AG04449 (cell line): ENCODE measurements around the gene PTGIR.

Experiments
- CTCF ChIA-PET: fragments of 350-600 bp; formaldehyde crosslinking; extraction: SDS; loops from one replicate; lab custom pipeline; 2021; ENCODE audit warnings: antibody characterized with exemption; lab: Yijun Ruan, JAX
- POLR2A ChIA-PET: fragments of 400-600, 350-600 bp; formaldehyde crosslinking; extraction: SDS; loops from one replicate; lab custom pipeline; 2020; ENCODE audit warnings: antibody characterized with exemption, inconsistent platforms; lab: Yijun Ruan, JAX
- DNase-seq: peaks from one replicate; pipeline ENCODE4 v3.0.0-alpha.2; 2010; ENCODE audit warnings: low read depth, low spot score
- H3K4me3 ChIP-seq: 2 replicates; pipeline ENCODE4 v1.5.1; 2011; ENCODE audit warnings: low read depth, mild to moderate bottlenecking, control low read depth, low read length
- CTCF ChIP-seq: IDR thresholded peaks from one replicate; pipeline ENCODE4 v1.5.1; 2011; ENCODE audit warnings: mild to moderate bottlenecking, moderate library complexity, low read length, control low read depth, inconsistent platforms; ENCODE audit not compliant: insufficient read depth; ENCODE audit errors: missing control alignments

PTGIR gene

GRCh38 chr19:46607448-46607841 is 17.4 kb downstream of the PTGIR start:
- no peak overlapping the region for H3K4me3 ChIP-seq
- DNase-seq = no peak
- TF ChIP-seq CTCF = no peak
- ChIA-PET POLR2A (no interaction called here), CTCF (interaction anchor here (1.2 to 19.1 kb wide), 2 partner anchors 55 to 78 kb away, joined by 4 to 685 read pairs; partner anchors contain the start of gene DACT3)

- no peak for DNase-seq
- no peak overlapping the region for H3K4me3 ChIP-seq
- CTCF ChIA-PET = interaction anchor here (1.2 to 19.1 kb wide), 3 partner anchors 6 to 77 kb away, joined by 4 to 685 read pairs (median 117); partner anchors contain the start of gene DACT3
- POLR2A ChIA-PET = no interaction called here
- TF ChIP-seq CTCF = no peak
These were observed 18.0 kb downstream of the PTGIR start for GRCh38 chr19:46606681-46607447.

GRCh38 chr19:46606019-46606418 is 18.9 kb downstream of the PTGIR start:
- no peak overlapping the region for H3K4me3 ChIP-seq
- TF ChIP-seq CTCF = no peak
- POLR2A ChIA-PET = no interaction called here
- DNase-seq = no peak
- CTCF ChIA-PET = interaction anchor here (1.1 to 19.1 kb wide), 3 partner anchors 7 to 57 kb away, joined by 3 to 685 read pairs (median 117); partner anchors contain the start of gene DACT3

- POLR2A ChIA-PET = no interaction called here
- DNase-seq = no peak
- no peak for TF ChIP-seq CTCF
- CTCF ChIA-PET = interaction anchor here (1.0 to 19.1 kb wide), 6 partner anchors 8 to 57 kb away, joined by 3 to 685 read pairs (median 4); partner anchors contain the start of genes DACT3 and GNG8
- H3K4me3 ChIP-seq = no peak overlapping the region
These were observed 19.5 kb downstream of the PTGIR start for GRCh38 chr19:46605356-46605821.

- DNase-seq = no peak
- POLR2A ChIA-PET = no interaction called here
- no peak for TF ChIP-seq CTCF
- CTCF ChIA-PET = interaction anchor here (1.0 to 19.1 kb wide), 5 partner anchors 8 to 58 kb away, joined by 3 to 685 read pairs (median 5); partner anchors contain the start of genes DACT3 and GNG8
- H3K4me3 ChIP-seq = no peak overlapping the region
These were observed 20.0 kb downstream of the PTGIR start for GRCh38 chr19:46604781-46605355.

- ChIA-PET POLR2A (no interaction called here), CTCF (interaction anchor here (1.2 to 19.1 kb wide), 5 partner anchors 9 to 66 kb away, joined by 3 to 685 read pairs (median 29); partner anchors contain the start of gene DACT3)
- no peak for DNase-seq
- no peak for TF ChIP-seq CTCF
- peak overlapping the region; percentile 89 for H3K4me3 ChIP-seq
These were observed 21.1 kb downstream of the PTGIR start for GRCh38 chr19:46603752-46604231.
